ENCODE results near the gene GFI1.
"Not testable (repeated sequence)": the region's sequence is repeated elsewhere in the genome, so short reads cannot be mapped to it uniquely, and the experiment has no call there.

The GFI1 gene

GRCh38 chr1:92486251-92487077 lies at the start of gene GFI1:
GFI1 (minus strand) TSS chr1:92486925; CDS start chr1:92483487, 3,438 bp downstream.
- DNase-seq = no peak

GRCh38 chr1:92532371-92532770 lies 45.6 kb upstream of the GFI1 start:
- not testable (repeated sequence) for DNase-seq

- DNase-seq = not testable (repeated sequence)
Measured at GRCh38 chr1:92531939-92532338, 45.2 kb upstream of the GFI1 start.

- no peak for DNase-seq
Measured at GRCh38 chr1:92527670-92528069, 40.9 kb upstream of the GFI1 start.

- not testable (repeated sequence) for DNase-seq
Measured at GRCh38 chr1:92524944-92525590, 38.3 kb upstream of the GFI1 start.

GRCh38 chr1:92519043-92519442 lies 32.3 kb upstream of the GFI1 start:
- DNase-seq = no peak

- no peak for DNase-seq
Measured at GRCh38 chr1:92516574-92516973, 29.8 kb upstream of the GFI1 start.

GRCh38 chr1:92515796-92516201 lies 29.1 kb upstream of the GFI1 start:
- DNase-seq = no peak

- no peak for DNase-seq
Measured at GRCh38 chr1:92511541-92511940, 24.8 kb upstream of the GFI1 start.

- DNase-seq = no peak
Measured at GRCh38 chr1:92509619-92510018, 22.9 kb upstream of the GFI1 start.

GRCh38 chr1:92505015-92505692 lies 18.4 kb upstream of the GFI1 start:
- no peak for DNase-seq

GRCh38 chr1:92504291-92505014 lies 17.7 kb upstream of the GFI1 start:
- DNase-seq = no peak

- no peak for DNase-seq
Measured at GRCh38 chr1:92503926-92504285, 17.2 kb upstream of the GFI1 start.

GRCh38 chr1:92503043-92503925 lies 16.6 kb upstream of the GFI1 start:
- DNase-seq = no peak

GRCh38 chr1:92502247-92502646 lies 15.5 kb upstream of the GFI1 start:
- no peak for DNase-seq

GRCh38 chr1:92500552-92500951 lies 13.8 kb upstream of the GFI1 start:
- DNase-seq = no peak

- DNase-seq = no peak
Measured at GRCh38 chr1:92495392-92496063, 8.8 kb upstream of the GFI1 start.

- no peak for DNase-seq
Measured at GRCh38 chr1:92494485-92495141, 7.9 kb upstream of the GFI1 start.

- no peak for DNase-seq
Measured at GRCh38 chr1:92493139-92493538, 6.4 kb upstream of the GFI1 start.
